ENCODE measurements around the gene DHCR7. TPM values are rescaled to one million over a fixed set of nuclear protein-coding genes. Genes with fewer than 3 reads are reported as not detected.

The DHCR7 gene
- total RNA-seq, 1 donor from 2014 or later = 36.7 TPM

DNA sequence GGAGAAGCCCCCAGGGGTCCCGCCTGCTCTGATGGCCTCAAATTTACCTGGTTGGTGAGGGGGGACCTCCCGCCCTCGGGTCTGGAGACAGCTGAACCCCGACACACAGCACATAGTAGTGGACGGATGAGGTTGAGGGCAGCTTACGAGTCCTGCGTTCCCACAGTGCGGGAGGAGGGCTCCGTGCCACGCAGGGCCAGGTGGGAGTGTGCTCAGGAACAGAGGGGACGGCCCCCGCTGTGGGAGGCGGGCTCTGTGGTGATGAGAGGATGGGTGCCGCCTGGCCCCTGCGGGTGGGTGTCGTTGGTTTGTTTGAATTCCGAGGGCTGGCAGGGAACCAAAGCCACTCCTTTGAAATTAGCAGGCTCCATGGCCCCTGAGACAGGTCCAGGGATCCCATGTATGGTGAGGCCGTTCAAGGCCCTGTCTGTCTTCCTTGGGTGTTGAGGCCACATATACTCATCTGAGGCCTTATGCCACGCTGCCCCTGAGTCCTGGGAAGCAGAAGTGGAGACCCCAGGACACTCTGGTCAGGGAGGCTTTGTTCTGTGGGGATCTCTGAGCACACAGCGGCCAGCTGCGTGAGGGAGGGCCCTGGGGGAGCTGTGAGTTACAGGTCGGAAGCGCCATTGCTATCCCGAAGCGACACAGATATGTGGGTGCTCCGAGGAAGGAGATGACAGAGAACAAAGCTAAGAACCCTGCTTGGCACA lies 26.7 kb upstream of the DHCR7 start:
- Histone ChIP-seq H3K4me3 (no peak overlapping the region), H3K79me2 (ENCODE audit: low read depth) (no peaks in the 10 kb centered on the region), H3K9ac (no peak overlapping the region), H3K4me1 (peaks cover 7% of the 10 kb centered on the region), H2AFZ (replicated peaks) (no peak overlapping the region), H3K9me3 (ENCODE audit: low read depth) (no peaks in the 10 kb centered on the region), H3K27ac (no peak overlapping the region), H3F3A (ENCODE audit: low read depth) (no peaks in the 10 kb centered on the region), H3K4me2 (no peak overlapping the region), H4K20me1 (ENCODE audit: low read depth) (no peaks in the 10 kb centered on the region), H3K27me3 (no peaks in the 10 kb centered on the region), H3K36me3 (no peaks in the 10 kb centered on the region)
- Mint-ChIP-seq H3K27ac (no peak overlapping the region), H3K27me3 (ENCODE audit: insufficient read depth, low read depth) (peaks cover 2% of the 10 kb centered on the region), H3K9me3 (no peaks in the 10 kb centered on the region), H3K4me1 (peaks cover 14% of the 10 kb centered on the region), H3K4me3 (no peak overlapping the region), H3K36me3 (peaks cover 15% of the 10 kb centered on the region)
- no peak for DNase-seq (ENCODE audit: low spot score)
- TF ChIP-seq EZH2 (IDR thresholded peaks at IDR 0.05) (no peak), EZH2phosphoT487 (IDR thresholded peaks at IDR 0.05) (no peak)
- TF ChIP-seq, protein P1, sequence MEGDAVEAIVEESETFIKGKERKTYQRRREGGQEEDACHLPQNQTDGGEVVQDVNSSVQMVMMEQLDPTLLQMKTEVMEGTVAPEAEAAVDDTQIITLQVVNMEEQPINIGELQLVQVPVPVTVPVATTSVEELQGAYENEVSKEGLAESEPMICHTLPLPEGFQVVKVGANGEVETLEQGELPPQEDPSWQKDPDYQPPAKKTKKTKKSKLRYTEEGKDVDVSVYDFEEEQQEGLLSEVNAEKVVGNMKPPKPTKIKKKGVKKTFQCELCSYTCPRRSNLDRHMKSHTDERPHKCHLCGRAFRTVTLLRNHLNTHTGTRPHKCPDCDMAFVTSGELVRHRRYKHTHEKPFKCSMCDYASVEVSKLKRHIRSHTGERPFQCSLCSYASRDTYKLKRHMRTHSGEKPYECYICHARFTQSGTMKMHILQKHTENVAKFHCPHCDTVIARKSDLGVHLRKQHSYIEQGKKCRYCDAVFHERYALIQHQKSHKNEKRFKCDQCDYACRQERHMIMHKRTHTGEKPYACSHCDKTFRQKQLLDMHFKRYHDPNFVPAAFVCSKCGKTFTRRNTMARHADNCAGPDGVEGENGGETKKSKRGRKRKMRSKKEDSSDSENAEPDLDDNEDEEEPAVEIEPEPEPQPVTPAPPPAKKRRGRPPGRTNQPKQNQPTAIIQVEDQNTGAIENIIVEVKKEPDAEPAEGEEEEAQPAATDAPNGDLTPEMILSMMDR (IDR thresholded peaks at IDR 0.05) = no peak

DNA sequence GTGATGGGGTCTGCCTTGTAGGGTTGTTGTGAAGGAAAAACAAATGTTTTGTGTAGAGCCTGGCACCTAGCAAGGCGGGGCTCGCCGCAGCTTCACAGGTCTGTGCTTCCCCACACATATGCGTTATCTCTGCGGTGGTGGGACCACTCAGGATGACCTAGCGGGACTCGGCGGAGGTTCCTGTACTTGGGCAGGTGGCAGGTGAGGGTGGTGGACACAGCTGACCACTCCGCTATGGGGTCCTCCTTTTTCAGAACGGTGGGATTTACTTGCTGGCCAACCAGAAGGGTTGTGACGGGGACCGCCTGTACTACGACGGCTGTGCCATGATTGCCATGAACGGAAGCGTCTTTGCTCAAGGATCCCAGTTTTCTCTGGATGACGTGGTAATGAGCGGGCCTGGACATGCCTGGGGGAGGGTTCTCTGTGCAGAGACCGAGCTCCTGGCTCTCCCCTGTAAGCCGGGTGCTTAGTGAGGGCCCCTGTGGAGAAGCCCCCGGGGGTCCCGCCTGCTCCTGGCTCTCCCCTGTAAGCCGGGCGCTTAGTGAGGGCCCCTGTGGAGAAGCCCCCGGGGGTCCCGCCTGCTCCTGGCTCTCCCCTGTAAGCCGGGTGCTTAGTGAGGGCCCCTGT lies 26.1 kb upstream of the DHCR7 start:
- no peaks in the 10 kb centered on the region for H3K36me3 ChIP-seq
- H3F3A ChIP-seq (ENCODE audit: low read depth) = no peaks in the 10 kb centered on the region
- no peaks in the 10 kb centered on the region for H3K27me3 ChIP-seq
- DNase-seq (ENCODE audit: low spot score) = no peak
- H3K4me1 Mint-ChIP-seq = peaks cover 14% of the 10 kb centered on the region
- H3K4me3 ChIP-seq = no peak overlapping the region
- peak overlapping the region; percentile 81 for H3K27ac Mint-ChIP-seq
- no peaks in the 10 kb centered on the region for H3K9me3 ChIP-seq (ENCODE audit: low read depth)
- H3K4me2 ChIP-seq = no peak overlapping the region
- H3K4me1 ChIP-seq = peaks cover 7% of the 10 kb centered on the region
- no peak overlapping the region for H3K4me3 Mint-ChIP-seq
- H2AFZ ChIP-seq (replicated peaks) = no peak overlapping the region
- H3K27ac ChIP-seq = no peak overlapping the region
- H3K36me3 Mint-ChIP-seq = peaks cover 16% of the 10 kb centered on the region
- H3K27me3 Mint-ChIP-seq (ENCODE audit: insufficient read depth, low read depth) = peaks cover 2% of the 10 kb centered on the region
- H3K9me3 Mint-ChIP-seq = no peaks in the 10 kb centered on the region
- H3K9ac ChIP-seq = no peak overlapping the region
- TF ChIP-seq, protein P1 (IDR thresholded peaks at IDR 0.05) = no peak
- no peak for TF ChIP-seq EZH2phosphoT487 (IDR thresholded peaks at IDR 0.05)
- TF ChIP-seq EZH2 (IDR thresholded peaks at IDR 0.05) = no peak
- no peaks in the 10 kb centered on the region for H4K20me1 ChIP-seq (ENCODE audit: low read depth)
- H3K79me2 ChIP-seq (ENCODE audit: low read depth) = no peaks in the 10 kb centered on the region

DNA sequence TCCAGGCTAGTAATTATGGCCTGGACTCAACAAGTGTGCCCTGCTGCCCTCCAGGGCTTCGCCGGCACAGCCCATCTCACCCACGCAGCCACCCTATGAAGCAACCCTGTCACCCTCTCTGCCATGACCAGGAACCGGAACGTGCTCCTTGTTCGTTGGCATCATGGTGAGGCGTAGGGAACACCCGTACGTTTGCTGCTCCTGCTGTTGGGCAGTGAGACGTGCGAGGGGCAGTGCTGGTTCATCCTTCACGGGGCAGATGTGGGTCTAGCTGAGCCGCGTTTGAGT lies 25.5 kb upstream of the DHCR7 start:
- Mint-ChIP-seq H3K36me3 (peaks cover 17% of the 10 kb centered on the region), H3K4me1 (peaks cover 14% of the 10 kb centered on the region), H3K27ac (no peak overlapping the region), H3K9me3 (no peaks in the 10 kb centered on the region), H3K27me3 (ENCODE audit: insufficient read depth, low read depth) (peaks cover 2% of the 10 kb centered on the region), H3K4me3 (no peak overlapping the region)
- Histone ChIP-seq H3F3A (ENCODE audit: low read depth) (no peaks in the 10 kb centered on the region), H3K79me2 (ENCODE audit: low read depth) (no peaks in the 10 kb centered on the region), H3K9ac (no peak overlapping the region), H4K20me1 (ENCODE audit: low read depth) (no peaks in the 10 kb centered on the region), H3K36me3 (no peaks in the 10 kb centered on the region), H3K27ac (no peak overlapping the region), H3K4me1 (peaks cover 7% of the 10 kb centered on the region), H3K4me2 (no peak overlapping the region), H3K9me3 (ENCODE audit: low read depth) (no peaks in the 10 kb centered on the region), H3K27me3 (no peaks in the 10 kb centered on the region), H2AFZ (replicated peaks) (no peak overlapping the region), H3K4me3 (no peak overlapping the region)
- no peak for DNase-seq (ENCODE audit: low spot score)
- TF ChIP-seq, protein P1 (IDR thresholded peaks at IDR 0.05) = no peak
- TF ChIP-seq EZH2phosphoT487 (IDR thresholded peaks at IDR 0.05) = no peak
- no peak for TF ChIP-seq EZH2 (IDR thresholded peaks at IDR 0.05)
